KMS-11 (cell line): ENCODE measurements around the gene MACROD2.

ENCODE experiments used
- H2AFZ ChIP-seq: fragments of 200-600 bp; sonication (generic); 2 replicates; pipeline ENCODE4 v1.6.1; 2016; ENCODE audit warnings: antibody characterized with exemption, mixed run types, low read depth
- H3K27ac ChIP-seq: fragments of 200-600 bp; sonication (generic); 2 replicates; pipeline ENCODE4 v1.6.1; 2016; ENCODE audit warnings: mild to moderate bottlenecking, mixed run types
- H3K27me3 ChIP-seq: fragments of 200-600 bp; sonication (generic); 2 replicates; pipeline ENCODE4 v1.6.1; 2017; ENCODE audit warnings: mild to moderate bottlenecking, low read depth, mixed run types, moderate library complexity; ENCODE audit not compliant: insufficient read depth
- H3K36me3 ChIP-seq: fragments of 200-600 bp; sonication (generic); 2 replicates; pipeline ENCODE4 v1.6.1; 2017; ENCODE audit warnings: mild to moderate bottlenecking, mixed run types; ENCODE audit not compliant: insufficient read depth
- H3K4me1 ChIP-seq: fragments of 200-600 bp; sonication (generic); 2 replicates; pipeline ENCODE4 v1.6.1; 2016; ENCODE audit warnings: mild to moderate bottlenecking, low read depth, mixed run types; ENCODE audit not compliant: poor library complexity, severe bottlenecking
- H3K4me2 ChIP-seq: fragments of 200-600 bp; sonication (generic); 2 replicates; pipeline ENCODE4 v1.7.0; 2016; ENCODE audit warnings: mild to moderate bottlenecking, mixed run types
- H3K4me3 ChIP-seq: fragments of 200-600 bp; sonication (generic); IDR thresholded peaks from 2 replicates; pipeline ENCODE4 v1.6.1; 2017; ENCODE audit warnings: low read depth, low read length, mixed read lengths; ENCODE audit not compliant: insufficient read depth
- H3K79me2 ChIP-seq: fragments of 200-600 bp; sonication (generic); 2 replicates; pipeline ENCODE4 v1.6.1; 2016; ENCODE audit warnings: low read depth, mixed run types; ENCODE audit not compliant: insufficient read depth
- H3K9ac ChIP-seq: fragments of 200-600 bp; sonication (generic); 2 replicates; pipeline ENCODE4 v1.6.1; 2016; ENCODE audit warnings: mild to moderate bottlenecking, mixed run types
- H4K20me1 ChIP-seq: fragments of 200-600 bp; sonication (generic); 2 replicates; pipeline ENCODE4 v1.6.1; 2016; ENCODE audit warnings: mild to moderate bottlenecking, mixed run types; ENCODE audit not compliant: insufficient read depth
- TF ChIP-seq, protein P1 (sequence below): fragments of 200-600 bp; sonication (generic); conservative IDR thresholded peaks from 2 replicates; pipeline ENCODE4 v1.6.1; 2017; ENCODE audit warnings: low read depth, mild to moderate bottlenecking, antibody characterized with exemption, low read length, moderate library complexity, mixed read lengths

MACROD2 gene

DNA sequence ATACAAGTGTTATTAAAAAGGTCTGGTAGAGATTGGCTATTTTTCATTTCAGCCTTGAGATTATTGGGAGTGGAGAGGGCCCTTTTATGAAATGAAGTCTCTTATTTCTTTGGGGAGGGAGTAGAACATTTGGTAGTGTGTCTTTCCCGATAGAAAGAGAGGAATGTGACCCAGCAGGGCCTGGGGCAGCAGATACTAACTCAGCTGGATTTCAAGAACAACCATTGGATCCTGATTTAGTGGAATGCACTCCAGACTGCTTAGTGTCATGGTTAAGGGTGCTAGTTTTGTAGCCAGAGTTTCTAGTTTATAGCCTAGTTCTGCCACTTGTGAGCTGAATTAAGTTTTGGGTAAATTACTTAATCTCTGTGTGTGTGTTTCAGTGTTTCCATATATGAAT is 360.5 kb downstream of the MACROD2 start:
- H3K9ac ChIP-seq: no peak overlapping the region
- TF ChIP-seq, protein P1, sequence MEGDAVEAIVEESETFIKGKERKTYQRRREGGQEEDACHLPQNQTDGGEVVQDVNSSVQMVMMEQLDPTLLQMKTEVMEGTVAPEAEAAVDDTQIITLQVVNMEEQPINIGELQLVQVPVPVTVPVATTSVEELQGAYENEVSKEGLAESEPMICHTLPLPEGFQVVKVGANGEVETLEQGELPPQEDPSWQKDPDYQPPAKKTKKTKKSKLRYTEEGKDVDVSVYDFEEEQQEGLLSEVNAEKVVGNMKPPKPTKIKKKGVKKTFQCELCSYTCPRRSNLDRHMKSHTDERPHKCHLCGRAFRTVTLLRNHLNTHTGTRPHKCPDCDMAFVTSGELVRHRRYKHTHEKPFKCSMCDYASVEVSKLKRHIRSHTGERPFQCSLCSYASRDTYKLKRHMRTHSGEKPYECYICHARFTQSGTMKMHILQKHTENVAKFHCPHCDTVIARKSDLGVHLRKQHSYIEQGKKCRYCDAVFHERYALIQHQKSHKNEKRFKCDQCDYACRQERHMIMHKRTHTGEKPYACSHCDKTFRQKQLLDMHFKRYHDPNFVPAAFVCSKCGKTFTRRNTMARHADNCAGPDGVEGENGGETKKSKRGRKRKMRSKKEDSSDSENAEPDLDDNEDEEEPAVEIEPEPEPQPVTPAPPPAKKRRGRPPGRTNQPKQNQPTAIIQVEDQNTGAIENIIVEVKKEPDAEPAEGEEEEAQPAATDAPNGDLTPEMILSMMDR: no peak
- no peak overlapping the region for H3K27ac ChIP-seq

DNA sequence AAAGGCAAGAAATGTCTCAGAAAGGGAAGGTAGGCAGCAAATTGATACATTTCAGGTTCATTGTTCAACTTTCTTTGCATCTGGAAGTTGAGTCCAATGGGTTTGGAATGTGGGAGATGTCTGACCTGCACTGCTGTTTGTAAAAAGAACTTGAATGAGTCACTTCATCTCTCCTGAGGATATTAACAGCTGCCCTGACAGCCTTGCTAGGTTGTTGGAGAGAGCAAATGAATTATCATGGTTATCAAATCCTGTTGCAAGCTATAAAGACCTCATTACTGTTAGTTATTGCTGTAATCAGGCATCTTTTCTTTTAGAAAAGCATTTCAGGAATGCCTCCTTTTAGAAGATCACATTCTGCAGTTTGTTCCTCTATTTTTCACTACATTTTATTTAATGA is 365.1 kb downstream of the MACROD2 start:
- Histone ChIP-seq H3K4me1 (no peaks in the 10 kb centered on the region), H3K27ac (no peak overlapping the region), H3K4me3 (no peak overlapping the region), H4K20me1 (no peaks in the 10 kb centered on the region), H3K4me2 (no peak overlapping the region), H3K9ac (no peak overlapping the region), H3K27me3 (no peaks in the 10 kb centered on the region), H3K79me2 (no peaks in the 10 kb centered on the region), H2AFZ (no peak overlapping the region), H3K36me3 (no peaks in the 10 kb centered on the region)
- TF ChIP-seq, protein P1: no peak

More for the DNA sequence above, 360.5 kb downstream of the MACROD2 start:
- Histone ChIP-seq H3K27me3 (no peaks in the 10 kb centered on the region), H2AFZ (no peak overlapping the region), H3K4me3 (no peak overlapping the region), H3K79me2 (no peaks in the 10 kb centered on the region), H4K20me1 (no peaks in the 10 kb centered on the region), H3K4me2 (no peak overlapping the region), H3K4me1 (no peaks in the 10 kb centered on the region), H3K36me3 (no peaks in the 10 kb centered on the region)

DNA sequence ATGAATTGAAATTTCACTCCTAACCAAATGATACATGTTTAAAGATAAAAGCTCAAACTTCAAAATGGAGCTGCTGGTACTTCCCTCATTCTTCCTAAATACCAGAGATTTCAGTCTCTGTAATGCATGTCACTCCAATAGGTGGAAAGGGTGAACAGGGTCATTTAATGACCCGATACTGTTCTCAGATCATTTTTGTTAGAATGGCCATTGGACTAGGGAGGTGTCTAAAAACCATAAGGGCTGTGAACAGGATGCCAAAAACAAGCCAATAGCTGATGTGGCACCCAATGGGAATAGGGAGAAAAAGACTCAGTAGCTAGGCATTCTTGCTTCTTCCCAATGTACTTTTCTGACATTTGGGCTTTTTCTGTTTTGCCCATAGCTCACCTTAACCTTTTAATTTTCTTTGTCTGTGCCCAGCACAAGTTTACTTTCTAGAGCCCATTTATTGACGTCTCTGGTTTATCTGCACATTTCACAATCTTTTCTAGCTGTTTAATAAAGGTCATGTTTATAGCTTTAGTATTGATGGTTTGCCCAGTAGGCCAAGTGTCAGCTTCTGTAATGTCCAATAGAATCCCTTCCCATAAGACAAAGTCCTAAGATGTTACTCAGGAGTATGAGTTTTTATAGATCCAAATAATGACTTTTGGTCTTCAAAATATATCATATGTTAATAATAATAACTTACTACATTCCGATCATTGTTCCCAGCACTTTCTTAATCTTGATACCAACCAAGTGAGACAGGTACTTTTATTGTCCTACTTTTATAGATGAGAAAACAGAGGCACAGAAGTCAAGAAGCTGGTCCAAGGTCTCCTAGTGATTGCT is 366.4 kb downstream of the MACROD2 start:
- no peak overlapping the region for H3K9ac ChIP-seq
- H3K4me2 ChIP-seq: no peak overlapping the region
- no peaks in the 10 kb centered on the region for H3K79me2 ChIP-seq
- no peak overlapping the region for H3K4me3 ChIP-seq
- no peaks in the 10 kb centered on the region for H3K4me1 ChIP-seq
- H2AFZ ChIP-seq: no peak overlapping the region
- no peaks in the 10 kb centered on the region for H3K27me3 ChIP-seq
- H3K27ac ChIP-seq: no peak overlapping the region
- TF ChIP-seq, protein P1: no peak
- no peaks in the 10 kb centered on the region for H4K20me1 ChIP-seq
- H3K36me3 ChIP-seq: no peaks in the 10 kb centered on the region

DNA sequence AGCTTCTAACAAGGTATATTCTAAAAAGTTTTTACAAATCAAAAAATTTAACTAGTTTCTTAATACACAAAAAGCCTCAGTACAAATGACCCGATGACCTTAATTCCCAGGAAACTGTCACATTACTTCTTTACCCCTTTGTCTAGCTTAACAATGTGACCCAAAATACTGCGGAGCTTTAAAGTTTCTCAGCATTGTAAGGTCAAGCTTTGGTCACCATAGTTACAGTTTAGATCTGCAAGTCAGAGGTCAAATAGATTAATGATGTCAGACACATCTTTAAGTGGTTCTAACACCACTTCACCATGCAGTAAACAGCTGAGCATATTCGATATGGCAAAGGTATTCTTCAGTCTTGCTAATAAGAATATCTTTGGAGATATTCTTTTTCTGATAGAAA is 378.9 kb downstream of the MACROD2 start:
- H3K4me2 ChIP-seq: no peak overlapping the region
- no peaks in the 10 kb centered on the region for H3K4me1 ChIP-seq
- no peak overlapping the region for H3K27ac ChIP-seq
- H4K20me1 ChIP-seq: no peaks in the 10 kb centered on the region
- H3K4me3 ChIP-seq: no peak overlapping the region
- no peaks in the 10 kb centered on the region for H3K27me3 ChIP-seq
- H3K9ac ChIP-seq: no peak overlapping the region
- H2AFZ ChIP-seq: no peak overlapping the region
- TF ChIP-seq, protein P1: no peak
- no peaks in the 10 kb centered on the region for H3K36me3 ChIP-seq
- H3K79me2 ChIP-seq: no peaks in the 10 kb centered on the region
